Ovary (tissue), 9 donors: Measurements from ENCODE around the gene NADSYN1. TPM values are rescaled to one million over a fixed set of nuclear protein-coding genes. Genes with fewer than 3 reads are reported as not detected.

Source experiments
- DNase-seq, 5 donors: peaks; one replicate each; pipeline ENCODE4 v3.0.0-alpha.2; 2019 to 2020
- H3K27ac ChIP-seq, 2 donors: fragments of 200-600 bp; one replicate each; pipeline versions ENCODE4 v1.5.1 to v1.8.0; 2019 to 2022
- H3K27me3 ChIP-seq: fragments of 200-600 bp; one replicate; pipeline ENCODE4 v1.8.0; 2022
- H3K36me3 ChIP-seq: fragments of 200-600 bp; sonication (generic); one replicate; pipeline ENCODE4 v1.5.1; 2019
- H3K4me1 ChIP-seq: one replicate; pipeline ENCODE4 v1.8.1; 2013; ENCODE audit warnings: mild to moderate bottlenecking, moderate library complexity; ENCODE audit not compliant: insufficient read depth
- H3K4me3 ChIP-seq: fragments of 200-600 bp; sonication (generic); one replicate; pipeline ENCODE4 v1.5.1; 2017
- H3K9me3 ChIP-seq, 2 donors: fragments of 200-600 bp in 1 of 2; sonication (generic) in 1 of 2; one replicate each; pipeline versions ENCODE4 v1.5.1 to v1.8.1; 2013 to 2019; ENCODE audit warnings: mild to moderate bottlenecking in 1 of 2, moderate library complexity in 1 of 2
- EP300 ChIP-seq: sonication (generic); formaldehyde crosslinking; IDR thresholded peaks from one replicate; pipeline ENCODE4 v1.6.1; 2017; ENCODE audit warnings: antibody characterized with exemption
- POLR2A ChIP-seq: fragments of 450-650 bp; IDR thresholded peaks from one replicate; pipeline ENCODE4 v1.6.1; 2017; ENCODE audit warnings: antibody characterized with exemption, mild to moderate bottlenecking, moderate library complexity
- WGBS, 3 donors: extraction: QIAGEN DNeasy Blood & Tissue Kit in 1 of 3; methylation state at CpG; one replicate each; pipeline versions ENCODE4 v1.1.5 to v1.1.7; 2013 to 2017; 5-methylcytosine and 5-hydroxymethylcytosine counted together
- intact Hi-C, 4 donors: fragments of 100-400 bp; cut with DNase I; formaldehyde crosslinking; loops; one replicate each; pipeline versions ENCODE4 v1.11.0 to v1.15.1; 2022 to 2023
- polyA plus RNA-seq, 2 donors: library from polyadenylated mRNA; stranded (reverse); fragments of 200-250 nt in 1 of 2; fragments of 350-450 nt in 1 of 2; fragmentation: Illumina TruSeq in 1 of 2; extraction: RNeasy Lipid Tissue Mini Kit (QIAGEN cat#74804) in 1 of 2; gene quantifications; one replicate each; pipeline ENCODE4 v1.2.3, GENCODE V29; 2013 to 2014
- total RNA-seq, 7 donors: library from RNA; depleted of rRNA in 2 of 7; stranded (reverse); fragments of >200 nt in 2 of 7; fragmentation: NEBNext Ultra II Directional in 3 of 7; extraction: Animal tissue kit (Norgen Biotek cat#: 25700) in 3 of 7; gene quantifications; one replicate each; pipeline versions ENCODE4 v1.1.0 to v1.2.4, GENCODE V29; 2016 to 2023
- TF ChIP-seq, protein P1 (sequence below), 3 donors: fragments of 450-650 bp in 2 of 3; fragments of 200-600 bp in 1 of 3; IDR thresholded peaks; one replicate each; pipeline versions ENCODE4 v1.5.1 to v1.8.0; 2016 to 2022; ENCODE audit warnings: antibody characterized with exemption in 3 of 3, mild to moderate bottlenecking in 1 of 3
- donor health status: DM: no; HTN: no; CAD: no; lungs with moderate emphysema.
- donor health status: DM: no; HTN: no; CAD: no.
- donor health status: Bipolar disorder and iron deficiency.
- donor health status: DM: yes; HTN: yes; CAD: no.
- donor health status: DM: no; HTN: no; CAD: no.
- donor health status: DM: yes; HTN: yes; CAD: no.

The NADSYN1 gene
- total and polyA plus RNA-seq, 9 donors = 30.8 to 69.0 (median 49.6) TPM

DNA sequence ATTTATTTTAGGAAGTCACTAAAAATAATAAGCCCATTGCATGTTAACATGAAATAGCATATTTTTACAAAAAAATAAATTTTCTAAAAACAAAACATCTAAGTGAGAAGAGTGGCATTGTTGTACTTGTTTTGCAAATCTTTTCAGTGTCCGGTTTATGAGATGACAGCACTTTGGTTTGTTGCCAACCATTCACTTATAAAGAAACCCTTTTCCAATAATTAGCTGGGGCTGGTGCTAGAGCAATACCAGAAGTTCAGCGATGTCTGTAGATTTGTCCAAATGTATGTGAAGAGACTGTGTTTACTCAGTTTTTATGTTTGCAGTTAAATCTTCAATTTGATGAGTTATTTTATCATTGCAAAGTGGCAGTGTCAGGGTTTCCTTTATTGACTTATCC is 52.0 kb downstream of the NADSYN1 start:
- H3K27me3 ChIP-seq = no peaks in the 10 kb centered on the region
- H3K4me1 ChIP-seq = no peaks in the 10 kb centered on the region
- no peaks in the 10 kb centered on the region for H3K36me3 ChIP-seq
- H3K4me3 ChIP-seq = no peak overlapping the region
- 62 to 70% (median 69%) methylated on average over 2 of the region's 2 CpGs for WGBS, 3 donors
- TF ChIP-seq, protein P1, sequence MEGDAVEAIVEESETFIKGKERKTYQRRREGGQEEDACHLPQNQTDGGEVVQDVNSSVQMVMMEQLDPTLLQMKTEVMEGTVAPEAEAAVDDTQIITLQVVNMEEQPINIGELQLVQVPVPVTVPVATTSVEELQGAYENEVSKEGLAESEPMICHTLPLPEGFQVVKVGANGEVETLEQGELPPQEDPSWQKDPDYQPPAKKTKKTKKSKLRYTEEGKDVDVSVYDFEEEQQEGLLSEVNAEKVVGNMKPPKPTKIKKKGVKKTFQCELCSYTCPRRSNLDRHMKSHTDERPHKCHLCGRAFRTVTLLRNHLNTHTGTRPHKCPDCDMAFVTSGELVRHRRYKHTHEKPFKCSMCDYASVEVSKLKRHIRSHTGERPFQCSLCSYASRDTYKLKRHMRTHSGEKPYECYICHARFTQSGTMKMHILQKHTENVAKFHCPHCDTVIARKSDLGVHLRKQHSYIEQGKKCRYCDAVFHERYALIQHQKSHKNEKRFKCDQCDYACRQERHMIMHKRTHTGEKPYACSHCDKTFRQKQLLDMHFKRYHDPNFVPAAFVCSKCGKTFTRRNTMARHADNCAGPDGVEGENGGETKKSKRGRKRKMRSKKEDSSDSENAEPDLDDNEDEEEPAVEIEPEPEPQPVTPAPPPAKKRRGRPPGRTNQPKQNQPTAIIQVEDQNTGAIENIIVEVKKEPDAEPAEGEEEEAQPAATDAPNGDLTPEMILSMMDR (IDR thresholded peaks at IDR 0.05) = no peak
- TF ChIP-seq EP300 (no peak), POLR2A (no peak)
- H3K27ac ChIP-seq = no peak overlapping the region
- peaks cover 0 to 7% of the 10 kb centered on the region in 2 donors for H3K9me3 ChIP-seq
- intact Hi-C loops = no loop called here
- DNase-seq = no peak

DNA sequence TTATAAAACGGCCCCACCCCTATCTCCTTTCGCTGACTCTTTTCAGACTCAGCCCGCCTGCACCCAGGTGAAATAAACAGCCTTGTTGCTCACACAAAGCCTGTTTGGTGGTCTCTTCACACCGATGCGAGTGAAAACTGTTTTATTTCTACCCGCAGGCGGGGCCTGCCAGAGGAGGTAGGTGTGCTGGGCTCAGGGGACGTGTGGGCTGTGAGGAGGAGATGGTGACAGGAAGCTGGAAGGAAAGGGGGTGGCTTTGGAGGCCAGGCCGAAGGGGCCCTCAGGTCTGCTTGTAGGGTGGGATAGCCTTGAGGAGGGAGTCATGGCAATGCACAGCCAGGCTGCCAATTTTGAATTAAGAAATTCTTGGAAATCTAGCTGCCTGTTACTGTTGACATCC is 52.8 kb downstream of the NADSYN1 start:
- no peaks in the 10 kb centered on the region for H3K4me1 ChIP-seq
- 78 to 82% (median 82%) methylated on average over 9 of the region's 9 CpGs for WGBS, 3 donors
- H3K27ac ChIP-seq = no peak overlapping the region
- H3K36me3 ChIP-seq = no peaks in the 10 kb centered on the region
- H3K9me3 ChIP-seq = peaks cover 0 to 7% of the 10 kb centered on the region in 2 donors
- no peak for TF ChIP-seq POLR2A
- H3K27me3 ChIP-seq = no peaks in the 10 kb centered on the region
- no peak overlapping the region for H3K4me3 ChIP-seq
- intact Hi-C loops = no loop called here
- DNase-seq = no peak

DNA sequence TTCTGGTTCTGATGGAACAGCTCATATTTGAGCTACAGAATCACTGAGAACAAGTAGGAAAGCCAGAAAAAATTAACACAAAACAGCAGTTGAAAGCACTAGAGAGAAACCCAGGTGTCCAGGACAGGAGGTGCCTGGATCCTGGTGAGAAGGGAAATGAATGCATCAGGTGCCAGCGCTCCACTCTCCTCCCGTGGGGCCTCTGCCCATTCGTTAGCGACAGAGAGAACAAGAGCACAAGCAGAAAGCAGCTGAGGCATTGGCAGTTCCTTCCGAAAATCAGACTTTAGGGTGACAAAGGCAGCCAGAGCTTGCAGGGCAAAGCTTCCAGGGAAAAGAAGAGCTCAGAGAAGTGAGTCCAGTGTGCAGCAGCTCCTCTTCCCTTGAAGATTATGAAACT is 54.1 kb downstream of the NADSYN1 start:
- no peaks in the 10 kb centered on the region for H3K4me1 ChIP-seq
- TF ChIP-seq, protein P1 (IDR thresholded peaks at IDR 0.05) = no peak
- TF ChIP-seq POLR2A (no peak), EP300 (no peak)
- H3K27ac ChIP-seq = no peak overlapping the region
- no peaks in the 10 kb centered on the region for H3K36me3 ChIP-seq
- H3K9me3 ChIP-seq = peaks cover 0 to 7% of the 10 kb centered on the region in 2 donors
- intact Hi-C loops = no loop called here
- no peaks in the 10 kb centered on the region for H3K27me3 ChIP-seq
- H3K4me3 ChIP-seq = no peak overlapping the region
- no peak for DNase-seq
- WGBS, 3 donors = 88 to 95% (median 92%) methylated on average over 5 of the region's 5 CpGs

DNA sequence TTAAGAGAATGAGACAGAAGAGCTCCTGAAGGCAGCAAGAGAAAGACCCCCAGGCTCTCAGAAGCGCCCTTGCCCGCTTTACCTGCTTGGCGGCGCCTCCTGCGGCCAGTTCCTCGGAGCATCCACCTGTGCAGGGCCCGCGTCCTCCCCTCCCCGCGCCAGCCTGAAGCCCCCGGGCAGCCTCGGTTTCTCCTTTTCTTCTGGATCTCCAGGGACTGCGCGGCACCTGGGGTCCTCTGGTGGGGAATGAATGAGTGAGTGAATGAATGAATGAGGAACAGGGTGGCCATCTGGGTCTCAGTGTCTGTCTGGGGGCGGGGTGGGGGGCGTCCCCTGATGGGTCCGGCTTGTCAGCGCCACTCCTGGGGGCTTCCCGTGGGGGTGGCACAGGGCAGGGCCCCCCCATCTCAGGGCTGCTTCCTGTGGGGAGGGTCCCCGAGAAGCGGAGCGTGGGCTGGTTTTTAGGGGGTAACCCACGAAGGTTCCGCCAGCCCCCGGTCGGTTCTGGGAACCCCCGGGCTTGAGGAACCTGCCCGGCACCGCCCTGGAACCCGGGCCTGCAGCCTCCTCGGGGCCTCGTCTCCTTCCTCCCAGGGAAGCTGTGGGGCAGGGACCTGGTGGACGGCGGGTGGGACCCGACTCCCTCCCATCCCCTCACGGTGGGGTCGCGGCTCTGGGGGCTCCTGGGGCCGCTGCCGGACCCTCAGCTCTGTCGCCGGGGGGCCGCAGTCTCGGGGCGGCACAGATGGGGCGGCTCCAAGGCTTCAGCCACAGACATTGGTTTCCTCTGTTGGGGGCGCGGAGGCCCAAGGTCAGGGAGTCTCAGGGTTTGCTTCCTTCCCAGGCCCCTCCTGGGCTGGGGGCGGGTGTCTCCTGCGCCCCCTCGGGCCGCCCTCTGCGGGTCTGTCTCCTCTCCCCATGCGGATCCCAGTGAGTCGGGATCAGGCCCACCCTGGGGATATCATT is 65.8 kb downstream of the NADSYN1 start:
- H3K27ac ChIP-seq = no peak overlapping the region
- no peaks in the 10 kb centered on the region for H3K36me3 ChIP-seq
- H3K9me3 ChIP-seq = no peaks in the 10 kb centered on the region
- DNase-seq = no peak
- no peaks in the 10 kb centered on the region for H3K4me1 ChIP-seq
- TF ChIP-seq EP300 (no peak), POLR2A (no peak)
- TF ChIP-seq, protein P1 (IDR thresholded peaks at IDR 0.05) = no peak
- H3K27me3 ChIP-seq = no peaks in the 10 kb centered on the region
- no peak overlapping the region for H3K4me3 ChIP-seq
- 92 to 94% (median 93%) methylated on average over 44 to 55 of the region's 55 CpGs for WGBS, 3 donors
- intact Hi-C loops = no loop called here

DNA sequence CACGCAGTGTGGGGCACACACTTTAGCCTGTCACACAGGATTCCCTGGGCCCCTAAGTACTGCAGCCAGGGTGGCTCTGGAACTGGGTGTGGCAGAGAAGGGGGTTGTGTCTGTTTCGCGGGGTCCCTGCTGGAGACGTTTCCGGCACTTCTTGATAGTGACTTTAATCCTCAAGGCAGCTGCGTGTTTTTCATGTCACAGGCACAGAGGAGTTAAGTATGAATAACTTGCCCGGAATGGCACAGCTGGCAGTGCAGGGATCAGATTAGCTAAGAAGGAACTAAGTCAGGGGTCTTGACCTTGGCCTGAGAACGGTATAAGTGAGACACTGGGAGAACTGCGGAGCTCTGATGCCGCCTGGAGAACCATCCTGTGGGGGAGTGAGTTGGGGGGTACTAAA is 66.5 kb downstream of the NADSYN1 start:
- no peaks in the 10 kb centered on the region for H3K9me3 ChIP-seq

More for the DNA sequence above, 66.5 kb downstream of the NADSYN1 start:
- no peak overlapping the region for H3K27ac ChIP-seq
- TF ChIP-seq EP300 (no peak), POLR2A (no peak)
- TF ChIP-seq, protein P1 (IDR thresholded peaks at IDR 0.05) = no peak
- no peak overlapping the region for H3K4me3 ChIP-seq
- WGBS, 3 donors = 55 to 69% (median 55%) methylated on average over 10 of the region's 10 CpGs
- intact Hi-C loops = no loop called here
- no peak for DNase-seq
- H3K27me3 ChIP-seq = no peaks in the 10 kb centered on the region
- H3K4me1 ChIP-seq = no peaks in the 10 kb centered on the region
- H3K36me3 ChIP-seq = no peaks in the 10 kb centered on the region
